CD4-positive, alpha-beta memory T cell (primary cell): ENCODE data around the gene PSD2. TPM values are rescaled to one million over a fixed set of nuclear protein-coding genes. Genes with fewer than 3 reads are reported as not detected.

Experiments
- CTCF ChIA-PET: fragments of 350-600 bp; sonication (Branson Sonifier 250); formaldehyde crosslinking; loops from one replicate; lab custom pipeline; 2021; ENCODE audit warnings: inconsistent platforms; ENCODE audit not compliant: partially characterized antibody; lab: Charles Lee
- POLR2A ChIA-PET: fragments of 350-600 bp; sonication (Branson Sonifier 250); formaldehyde crosslinking; loops from one replicate; lab custom pipeline; 2021; ENCODE audit not compliant: partially characterized antibody; lab: Charles Lee
- DNase-seq, 5 donors: peaks; one replicate each; pipeline versions ENCODE4 v3.0.0 to v3.0.0-alpha.2; 2020 to 2022; ENCODE audit warnings: mixed read lengths in 1 of 5
- H3K27ac ChIP-seq: one replicate; pipeline ENCODE4 v1.7.0; 2013; ENCODE audit warnings: low read depth, low read length
- H3K27me3 ChIP-seq: 2 replicates; pipeline ENCODE4 v1.7.0; 2013; ENCODE audit warnings: mild to moderate bottlenecking, low read length, moderate library complexity; ENCODE audit not compliant: insufficient read depth
- H3K36me3 ChIP-seq: 2 replicates; pipeline ENCODE4 v1.7.0; 2013; ENCODE audit warnings: mild to moderate bottlenecking, low read length, moderate library complexity; ENCODE audit not compliant: insufficient read depth
- H3K4me1 ChIP-seq: 2 replicates; pipeline ENCODE4 v1.7.0; 2013; ENCODE audit warnings: mild to moderate bottlenecking, low read length, moderate library complexity; ENCODE audit not compliant: insufficient read depth
- H3K4me3 ChIP-seq, 2 donors: one replicate each; pipeline ENCODE4 v1.7.0; 2013; ENCODE audit warnings: low read length in 2 of 2, mild to moderate bottlenecking in 1 of 2
- H3K9me3 ChIP-seq, 2 donors: one replicate each; pipeline ENCODE4 v1.7.0; 2013; ENCODE audit warnings: low read length in 2 of 2, control low read depth in 1 of 2; ENCODE audit not compliant: control insufficient read depth in 1 of 2
- H3K27ac Mint-ChIP-seq, 7 donors: one replicate each; pipeline ENCODE4 v1.8.0; 2020 to 2021; ENCODE audit warnings: mixed read lengths in 7 of 7, mild to moderate bottlenecking in 6 of 7, inconsistent platforms in 3 of 7, moderate library complexity in 3 of 7
- H3K27me3 Mint-ChIP-seq, 2 donors: one replicate each; pipeline ENCODE4 v1.8.0; 2020 to 2021; ENCODE audit warnings: mixed read lengths in 2 of 2
- H3K36me3 Mint-ChIP-seq, 2 donors: one replicate each; pipeline ENCODE4 v1.8.0; 2020 to 2021; ENCODE audit warnings: mixed read lengths in 2 of 2, inconsistent platforms in 1 of 2, mild to moderate bottlenecking in 1 of 2
- H3K4me1 Mint-ChIP-seq, 4 donors: one replicate each; pipeline ENCODE4 v1.8.0; 2020 to 2021; ENCODE audit warnings: mixed read lengths in 4 of 4, mild to moderate bottlenecking in 1 of 4
- H3K4me3 Mint-ChIP-seq, 8 donors: one replicate each; pipeline ENCODE4 v1.8.0; 2020 to 2021; ENCODE audit warnings: mixed read lengths in 8 of 8, mild to moderate bottlenecking in 7 of 8, moderate library complexity in 6 of 8, inconsistent platforms in 3 of 8
- H3K9me3 Mint-ChIP-seq, 8 donors: one replicate each; pipeline ENCODE4 v1.8.0; 2020 to 2021; ENCODE audit warnings: mixed read lengths in 8 of 8, mild to moderate bottlenecking in 5 of 8, inconsistent platforms in 3 of 8, moderate library complexity in 1 of 8
- intact Hi-C: fragments of 100-400 bp; cut with micrococcal nuclease; formaldehyde crosslinking; loops from one replicate; pipeline ENCODE4 v1.15.1; 2023
- polyA plus RNA-seq, 2 donors: library from polyadenylated mRNA; unstranded; fragments of 300-500 nt; fragmentation: Illumina TruSeq; gene quantifications; one replicate each; pipeline ENCODE4 v1.2.3, GENCODE V29; 2021
- total RNA-seq, 2 experiments: library from RNA; stranded (reverse); gene quantifications; one replicate each; pipeline ENCODE4 v1.2.3, GENCODE V29; 2021

Gene PSD2
- total and polyA plus RNA-seq, 4 experiments from 2014 or later = not detected

DNA sequence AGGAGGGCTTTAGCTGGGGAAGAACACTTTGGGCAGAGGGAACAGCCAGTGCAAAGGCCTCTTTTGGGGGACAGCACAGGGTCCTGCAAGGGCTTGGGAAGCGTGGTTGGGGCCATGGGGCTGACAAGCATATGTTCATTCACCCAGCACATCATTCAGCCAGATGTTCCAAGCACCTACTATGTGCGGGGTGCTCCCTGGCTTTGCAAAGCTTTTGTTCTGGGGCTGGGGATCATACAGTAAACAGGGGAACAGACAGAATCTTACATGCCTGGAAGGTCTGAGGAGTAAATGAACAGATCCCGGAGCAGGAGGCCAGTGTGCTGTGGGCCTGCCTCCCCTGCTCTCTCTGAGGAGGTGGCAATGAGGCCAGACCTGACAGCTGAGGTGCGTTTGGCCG is 16.7 kb downstream of the PSD2 start:
- H3K36me3 ChIP-seq = no peaks in the 10 kb centered on the region
- H3K27me3 ChIP-seq = no peaks in the 10 kb centered on the region
- no peaks in the 10 kb centered on the region for H3K4me1 ChIP-seq
- no peak for DNase-seq
- Mint-ChIP-seq H3K27ac (no peak overlapping the region), H3K27me3 (peaks cover 14 to 18% of the 10 kb centered on the region in 2 donors), H3K9me3 (no peaks in the 10 kb centered on the region), H3K36me3 (no peaks in the 10 kb centered on the region), H3K4me1 (no peaks in the 10 kb centered on the region), H3K4me3 (no peak overlapping the region)
- H3K9me3 ChIP-seq = no peaks in the 10 kb centered on the region
- intact Hi-C loops = no loop called here
- ChIA-PET CTCF (no interaction called here), POLR2A (no interaction called here)
- H3K4me3 ChIP-seq = no peak overlapping the region
- H3K27ac ChIP-seq = no peak overlapping the region

DNA sequence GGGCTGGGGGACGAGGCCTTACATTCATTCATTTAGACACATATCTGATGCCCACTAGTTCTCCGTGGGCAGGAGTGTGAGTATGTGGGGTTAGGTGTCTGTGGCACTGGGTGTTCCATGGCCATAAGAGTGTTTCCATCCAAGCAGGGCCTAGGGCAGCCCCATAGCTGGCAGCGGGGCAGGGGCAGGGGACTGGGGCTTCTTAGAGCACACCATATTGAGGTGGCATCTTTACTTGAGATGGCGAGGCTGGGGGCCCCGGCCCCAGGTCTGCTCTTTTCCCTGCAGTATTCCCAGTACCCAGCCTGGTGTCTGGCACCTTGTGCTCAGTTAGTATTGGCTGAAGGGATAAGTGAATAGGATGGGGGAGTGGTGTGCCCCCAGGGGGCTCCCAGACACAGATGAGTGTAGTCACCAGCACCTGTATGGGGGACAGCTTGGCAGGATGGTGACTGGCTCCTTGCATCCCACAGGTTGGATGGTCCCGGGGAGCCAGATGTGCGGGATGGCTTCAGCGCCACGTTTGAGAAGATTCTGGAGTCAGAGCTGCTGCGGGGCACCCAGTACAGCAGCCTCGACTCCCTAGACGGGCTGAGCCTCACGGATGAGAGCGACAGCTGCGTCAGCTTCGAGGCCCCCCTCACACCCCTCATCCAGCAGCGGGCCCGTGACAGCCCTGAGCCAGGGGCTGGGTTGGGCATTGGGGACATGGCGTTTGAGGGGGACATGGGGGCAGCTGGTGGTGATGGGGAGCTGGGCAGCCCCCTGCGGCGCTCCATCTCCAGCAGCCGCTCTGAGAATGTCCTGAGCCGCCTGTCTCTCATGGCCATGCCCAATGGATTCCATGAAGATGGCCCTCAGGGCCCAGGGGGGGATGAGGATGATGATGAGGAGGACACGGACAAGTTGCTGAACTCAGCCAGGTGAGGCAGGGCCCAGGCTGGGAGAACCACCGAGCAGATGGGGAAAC is 17.5 kb downstream of the PSD2 start:
- CTCF ChIA-PET = no interaction called here
- Histone ChIP-seq H3K4me1 (no peaks in the 10 kb centered on the region), H3K9me3 (no peaks in the 10 kb centered on the region), H3K27ac (no peak overlapping the region), H3K4me3 (no peak overlapping the region), H3K27me3 (no peaks in the 10 kb centered on the region), H3K36me3 (no peaks in the 10 kb centered on the region)
- Mint-ChIP-seq H3K4me1 (no peaks in the 10 kb centered on the region), H3K9me3 (peaks cover 0 to 4% (median 0%) of the 10 kb centered on the region in 8 donors), H3K27ac (no peak overlapping the region), H3K27me3 (peaks cover 14 to 15% of the 10 kb centered on the region in 2 donors), H3K36me3 (no peaks in the 10 kb centered on the region), H3K4me3 (no peak overlapping the region)
- no peak for DNase-seq
- intact Hi-C loops = no loop called here
- POLR2A ChIA-PET = no interaction called here

DNA sequence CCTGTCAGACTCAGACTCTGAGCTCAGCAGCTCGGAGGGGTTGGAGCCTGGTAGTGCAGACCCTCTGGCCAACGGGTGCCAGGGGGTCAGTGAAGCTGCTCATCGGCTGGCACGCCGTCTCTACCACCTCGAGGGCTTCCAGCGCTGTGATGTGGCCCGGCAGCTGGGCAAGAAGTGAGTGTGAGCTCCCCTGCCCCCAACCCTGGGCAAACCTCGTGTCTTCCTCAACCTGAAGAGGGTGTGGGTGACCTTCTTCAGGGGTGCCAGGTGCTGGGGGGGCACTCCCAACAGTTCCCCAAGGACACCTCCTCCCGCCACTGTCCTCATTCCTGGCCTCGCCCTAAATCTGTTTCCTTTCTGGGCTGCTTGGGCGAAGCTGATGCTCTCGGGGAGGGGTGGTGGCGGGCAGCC is 18.6 kb downstream of the PSD2 start:
- no peaks in the 10 kb centered on the region for H3K4me1 Mint-ChIP-seq
- ChIA-PET POLR2A (no interaction called here), CTCF (no interaction called here)
- intact Hi-C loops = no loop called here
- no peak overlapping the region for H3K4me3 ChIP-seq
- no peak overlapping the region for H3K27ac ChIP-seq
- H3K27me3 ChIP-seq = no peaks in the 10 kb centered on the region
- no peak for DNase-seq
- H3K27me3 Mint-ChIP-seq = peaks cover 10 to 16% of the 10 kb centered on the region in 2 donors
- H3K27ac Mint-ChIP-seq = no peak overlapping the region
- H3K4me1 ChIP-seq = no peaks in the 10 kb centered on the region
- H3K36me3 Mint-ChIP-seq = peaks cover 0 to 7% of the 10 kb centered on the region in 2 donors
- no peaks in the 10 kb centered on the region for H3K36me3 ChIP-seq
- H3K4me3 Mint-ChIP-seq = no peak overlapping the region
- peaks cover 2 to 12% (median 8%) of the 10 kb centered on the region in 8 donors for H3K9me3 Mint-ChIP-seq
- no peaks in the 10 kb centered on the region for H3K9me3 ChIP-seq

DNA sequence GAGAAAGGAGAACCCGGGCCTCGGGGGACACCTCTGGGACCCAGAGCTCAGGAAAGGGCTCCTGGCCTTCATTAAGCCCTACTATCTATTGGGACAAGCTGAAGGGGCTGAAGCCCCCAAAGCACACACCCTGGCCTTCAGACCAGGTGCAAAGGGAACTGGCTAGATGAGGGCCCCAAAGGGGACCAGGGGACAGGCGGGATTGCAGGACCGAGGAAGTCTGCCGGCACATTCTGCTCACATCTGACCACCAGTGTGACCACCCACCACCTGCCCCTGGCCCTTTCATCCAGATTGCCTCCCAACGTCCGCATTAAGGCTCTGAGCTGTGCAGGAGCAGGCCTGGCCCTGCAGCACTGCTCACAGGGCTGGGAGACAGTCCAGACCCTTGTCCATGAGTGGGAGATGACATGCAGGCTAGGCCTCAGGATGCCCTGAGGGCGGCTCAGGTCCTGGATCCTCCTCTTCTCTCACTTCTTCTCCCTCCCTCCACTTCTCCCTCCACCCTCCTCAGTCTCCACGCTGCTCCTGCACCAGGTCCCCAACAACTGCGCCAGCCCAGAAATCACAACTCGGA is 19.2 kb downstream of the PSD2 start:
- intact Hi-C loops = no loop called here
- H3K27ac ChIP-seq = no peak overlapping the region
- Mint-ChIP-seq H3K36me3 (peaks cover 0 to 7% of the 10 kb centered on the region in 2 donors), H3K27ac (no peak overlapping the region), H3K4me1 (no peaks in the 10 kb centered on the region), H3K27me3 (peaks cover 10 to 19% of the 10 kb centered on the region in 2 donors), H3K4me3 (no peak overlapping the region), H3K9me3 (peaks cover 2 to 17% (median 12%) of the 10 kb centered on the region in 8 donors)
- POLR2A ChIA-PET = no interaction called here
- H3K4me1 ChIP-seq = no peaks in the 10 kb centered on the region
- no peaks in the 10 kb centered on the region for H3K27me3 ChIP-seq
- no peaks in the 10 kb centered on the region for H3K36me3 ChIP-seq
- CTCF ChIA-PET = no interaction called here
- H3K9me3 ChIP-seq = no peaks in the 10 kb centered on the region
- no peak overlapping the region for H3K4me3 ChIP-seq
- no peak for DNase-seq

DNA sequence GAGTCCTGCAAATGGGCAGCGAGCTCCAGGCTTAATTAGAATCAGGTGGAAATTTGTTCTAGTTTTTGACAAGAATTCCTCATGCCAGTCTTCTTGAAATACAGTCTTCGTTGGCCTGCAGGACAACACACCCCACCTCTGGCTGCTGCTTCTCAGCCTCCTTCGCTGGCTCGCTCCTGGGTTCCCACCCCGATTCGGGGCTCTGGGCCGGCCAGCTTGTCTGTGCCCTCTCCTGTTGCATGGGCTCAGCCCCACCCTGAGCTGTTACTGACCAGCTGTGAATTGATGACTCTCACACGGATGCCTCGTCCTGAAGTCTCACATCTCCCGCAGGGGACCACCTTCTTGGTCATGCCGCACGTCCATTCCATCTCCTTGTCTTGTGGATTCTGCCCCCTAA is 21.0 kb downstream of the PSD2 start:
- Mint-ChIP-seq H3K9me3 (peaks cover 2 to 17% (median 13%) of the 10 kb centered on the region in 8 donors), H3K36me3 (peaks cover 0 to 10% of the 10 kb centered on the region in 2 donors), H3K27me3 (peaks cover 13 to 24% of the 10 kb centered on the region in 2 donors), H3K4me1 (no peaks in the 10 kb centered on the region), H3K4me3 (no peak overlapping the region), H3K27ac (no peak overlapping the region)
- Histone ChIP-seq H3K4me1 (no peaks in the 10 kb centered on the region), H3K9me3 (no peaks in the 10 kb centered on the region), H3K27ac (no peak overlapping the region), H3K27me3 (no peaks in the 10 kb centered on the region), H3K36me3 (no peaks in the 10 kb centered on the region), H3K4me3 (no peak overlapping the region)
- intact Hi-C loops = no loop called here
- ChIA-PET POLR2A (no interaction called here), CTCF (no interaction called here)
- DNase-seq = no peak

DNA sequence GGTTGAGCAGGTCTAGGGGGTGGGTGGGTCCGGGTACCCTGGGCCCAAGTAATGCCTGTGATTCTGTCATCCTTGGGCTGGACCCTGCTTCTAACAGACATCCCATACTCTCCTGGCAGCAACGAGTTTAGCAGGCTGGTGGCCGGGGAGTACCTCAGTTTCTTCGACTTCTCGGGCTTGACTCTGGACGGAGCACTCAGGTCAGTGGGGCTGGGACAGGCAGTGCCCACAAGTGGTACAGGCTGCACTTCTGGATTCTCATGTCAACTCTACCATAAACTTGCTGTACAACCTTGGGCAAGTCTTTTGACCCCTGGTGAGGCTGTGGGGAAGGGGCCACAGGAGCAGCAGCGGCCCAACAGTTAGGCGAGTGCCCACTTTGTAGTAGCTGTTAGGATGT is 21.8 kb downstream of the PSD2 start:
- ChIA-PET CTCF (no interaction called here), POLR2A (no interaction called here)
- Histone ChIP-seq H3K27ac (no peak overlapping the region), H3K36me3 (no peaks in the 10 kb centered on the region), H3K27me3 (no peaks in the 10 kb centered on the region), H3K4me1 (no peaks in the 10 kb centered on the region), H3K9me3 (no peaks in the 10 kb centered on the region), H3K4me3 (no peak overlapping the region)
- peaks cover 13 to 20% of the 10 kb centered on the region in 2 donors for H3K27me3 Mint-ChIP-seq
- intact Hi-C loops = no loop called here
- H3K9me3 Mint-ChIP-seq = peaks cover 2 to 17% (median 13%) of the 10 kb centered on the region in 8 donors
- H3K4me1 Mint-ChIP-seq = no peaks in the 10 kb centered on the region
- no peak overlapping the region for H3K27ac Mint-ChIP-seq
- peaks cover 0 to 10% of the 10 kb centered on the region in 2 donors for H3K36me3 Mint-ChIP-seq
- H3K4me3 Mint-ChIP-seq = no peak overlapping the region
- no peak for DNase-seq

DNA sequence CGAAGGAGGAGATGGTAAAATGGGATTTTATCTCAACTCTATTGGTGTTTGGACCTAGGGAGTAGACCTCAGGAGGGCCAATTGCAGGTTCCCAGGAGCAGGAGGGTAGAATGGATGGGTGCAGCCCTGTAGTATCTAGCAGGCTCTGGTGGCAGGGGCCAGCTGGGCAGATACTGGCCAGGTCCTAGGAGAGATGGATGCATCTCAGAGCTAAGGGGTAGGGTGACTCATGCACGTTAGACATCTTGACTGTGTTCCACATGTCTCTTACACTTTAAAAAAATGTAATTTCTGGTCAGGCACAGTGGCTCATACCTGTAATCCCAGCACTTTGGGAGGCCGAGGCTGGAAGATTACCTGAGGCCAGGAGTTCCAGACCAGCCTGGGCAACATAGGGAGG is 22.4 kb downstream of the PSD2 start:
- CTCF ChIA-PET = no interaction called here
- Histone ChIP-seq H3K9me3 (no peaks in the 10 kb centered on the region), H3K27me3 (no peaks in the 10 kb centered on the region), H3K27ac (no peak overlapping the region), H3K4me1 (no peaks in the 10 kb centered on the region), H3K36me3 (no peaks in the 10 kb centered on the region), H3K4me3 (no peak overlapping the region)
- intact Hi-C loops = no loop called here
- peaks cover 0 to 10% of the 10 kb centered on the region in 2 donors for H3K36me3 Mint-ChIP-seq
- no peak for DNase-seq
- H3K4me1 Mint-ChIP-seq = no peaks in the 10 kb centered on the region
- POLR2A ChIA-PET = no interaction called here
- peaks cover 2 to 17% (median 13%) of the 10 kb centered on the region in 8 donors for H3K9me3 Mint-ChIP-seq
- H3K4me3 Mint-ChIP-seq = no peak overlapping the region
- no peak overlapping the region for H3K27ac Mint-ChIP-seq
- peaks cover 13 to 20% of the 10 kb centered on the region in 2 donors for H3K27me3 Mint-ChIP-seq
